AG09309 (cell line): ENCODE measurements around the gene SURF2.

Source experiments
- DNase-seq: peaks from one replicate; pipeline ENCODE4 v3.0.0-alpha.2; 2010; ENCODE audit warnings: low read depth
- H3K4me3 ChIP-seq: 2 replicates; pipeline ENCODE4 v1.5.1; 2011; ENCODE audit warnings: mild to moderate bottlenecking, low read depth, low read length, moderate library complexity; ENCODE audit not compliant: control insufficient read depth
- TF ChIP-seq, protein P1 (sequence below): IDR thresholded peaks from 2 replicates; pipeline ENCODE4 v1.5.1; 2011; ENCODE audit warnings: mild to moderate bottlenecking, low read depth, low read length, inconsistent platforms; ENCODE audit not compliant: insufficient read depth, control insufficient read depth; ENCODE audit errors: missing control alignments

Gene SURF2

DNA sequence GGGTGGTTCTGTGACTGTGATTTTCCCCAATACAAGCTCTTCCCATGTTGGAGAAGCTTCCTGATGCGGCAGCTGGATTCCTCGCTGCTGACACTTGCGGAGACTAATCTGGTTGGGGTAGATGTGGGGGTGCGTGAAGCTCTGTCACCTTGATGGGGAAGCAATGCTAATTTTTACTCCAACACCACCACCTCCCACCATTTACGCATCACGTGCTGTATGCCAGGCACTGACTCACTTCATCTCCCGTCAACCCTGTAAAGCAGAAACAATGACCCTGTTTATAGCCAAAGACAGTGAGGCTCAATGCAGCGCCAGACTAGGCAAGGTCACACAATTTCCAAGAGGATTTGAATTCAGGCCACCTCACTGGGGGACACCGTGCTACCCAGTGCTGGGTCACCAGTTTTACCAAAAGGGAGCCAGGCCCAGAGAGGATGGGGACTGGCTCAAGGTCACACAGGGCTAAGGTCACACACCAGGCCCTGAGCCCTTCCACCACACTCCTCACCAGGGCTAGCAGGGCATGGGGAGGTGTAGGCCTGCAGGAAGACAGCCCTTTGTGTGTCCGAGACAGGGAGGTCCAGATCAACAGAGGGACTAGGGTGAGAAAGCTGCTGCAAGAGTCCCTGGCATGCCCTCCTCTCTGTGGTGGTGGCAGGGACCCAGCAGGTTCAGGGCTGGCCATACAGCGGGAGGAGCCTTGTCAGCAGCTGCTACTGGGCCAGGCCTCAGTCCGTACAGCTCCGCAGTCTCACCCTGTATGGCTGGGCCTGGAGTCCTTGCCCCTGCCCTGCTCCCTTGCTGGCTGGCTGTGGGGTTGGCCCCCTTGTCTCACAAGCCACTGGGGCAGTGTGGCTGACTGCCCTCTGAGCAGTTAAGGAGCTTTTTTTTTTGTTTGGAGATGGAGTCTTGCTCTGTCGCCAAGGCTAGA is 23.1 kb downstream of the SURF2 start:
- no peak overlapping the region for H3K4me3 ChIP-seq
- DNase-seq, result no peak
- TF ChIP-seq, protein P1, sequence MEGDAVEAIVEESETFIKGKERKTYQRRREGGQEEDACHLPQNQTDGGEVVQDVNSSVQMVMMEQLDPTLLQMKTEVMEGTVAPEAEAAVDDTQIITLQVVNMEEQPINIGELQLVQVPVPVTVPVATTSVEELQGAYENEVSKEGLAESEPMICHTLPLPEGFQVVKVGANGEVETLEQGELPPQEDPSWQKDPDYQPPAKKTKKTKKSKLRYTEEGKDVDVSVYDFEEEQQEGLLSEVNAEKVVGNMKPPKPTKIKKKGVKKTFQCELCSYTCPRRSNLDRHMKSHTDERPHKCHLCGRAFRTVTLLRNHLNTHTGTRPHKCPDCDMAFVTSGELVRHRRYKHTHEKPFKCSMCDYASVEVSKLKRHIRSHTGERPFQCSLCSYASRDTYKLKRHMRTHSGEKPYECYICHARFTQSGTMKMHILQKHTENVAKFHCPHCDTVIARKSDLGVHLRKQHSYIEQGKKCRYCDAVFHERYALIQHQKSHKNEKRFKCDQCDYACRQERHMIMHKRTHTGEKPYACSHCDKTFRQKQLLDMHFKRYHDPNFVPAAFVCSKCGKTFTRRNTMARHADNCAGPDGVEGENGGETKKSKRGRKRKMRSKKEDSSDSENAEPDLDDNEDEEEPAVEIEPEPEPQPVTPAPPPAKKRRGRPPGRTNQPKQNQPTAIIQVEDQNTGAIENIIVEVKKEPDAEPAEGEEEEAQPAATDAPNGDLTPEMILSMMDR, result no peak

DNA sequence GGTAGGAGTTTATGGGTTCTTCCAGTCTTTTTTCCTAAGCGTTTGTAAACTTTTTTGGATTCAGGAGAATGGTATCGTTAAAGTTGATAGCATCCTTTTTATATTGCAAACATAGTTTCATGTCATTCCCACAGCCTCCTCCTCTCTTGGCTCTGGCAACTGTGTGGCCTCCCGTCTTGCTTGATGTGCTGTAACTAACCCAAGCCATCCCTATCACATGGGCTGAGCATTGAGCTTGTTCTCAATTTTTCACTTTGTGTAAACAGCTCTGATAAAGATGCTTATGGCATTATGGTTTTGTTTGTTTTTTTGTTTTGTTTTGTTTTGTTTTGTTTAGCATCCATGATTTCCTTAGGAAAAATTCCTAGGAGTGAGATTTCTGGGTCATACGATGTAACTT is 24.4 kb downstream of the SURF2 start:
- DNase-seq, result no peak
- no peak overlapping the region for H3K4me3 ChIP-seq
- TF ChIP-seq, protein P1, result no peak

DNA sequence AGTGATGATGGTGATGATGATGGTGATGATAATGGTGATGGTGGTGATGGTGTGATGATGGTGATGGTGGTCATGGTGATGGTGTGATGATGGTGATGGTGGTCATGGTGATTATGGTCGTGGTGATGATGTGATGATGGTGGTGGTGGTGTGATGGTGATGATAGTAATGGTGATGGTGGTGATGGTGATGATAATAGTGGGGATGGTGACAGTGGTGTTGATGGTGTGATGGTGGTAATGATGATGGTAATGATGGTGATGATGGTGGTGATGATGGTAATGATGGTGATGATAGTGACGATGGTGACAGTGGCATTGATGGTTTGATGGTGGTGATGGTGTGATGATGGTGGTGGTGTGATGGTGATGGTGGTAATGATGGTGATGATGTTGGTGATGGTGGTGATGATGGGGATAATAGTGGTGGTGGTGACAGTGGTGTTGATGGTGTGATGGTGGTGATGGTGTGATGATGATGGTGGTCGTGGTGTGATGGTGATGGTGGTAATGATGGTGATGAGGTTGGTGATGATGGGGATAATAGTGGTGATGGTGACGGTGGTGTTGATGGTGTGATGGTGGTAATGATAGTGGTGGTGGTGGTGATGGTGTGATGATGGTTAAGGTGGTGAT is 26.3 kb downstream of the SURF2 start:
- TF ChIP-seq, protein P1, result no peak
- no peak for DNase-seq
- no peak overlapping the region for H3K4me3 ChIP-seq

DNA sequence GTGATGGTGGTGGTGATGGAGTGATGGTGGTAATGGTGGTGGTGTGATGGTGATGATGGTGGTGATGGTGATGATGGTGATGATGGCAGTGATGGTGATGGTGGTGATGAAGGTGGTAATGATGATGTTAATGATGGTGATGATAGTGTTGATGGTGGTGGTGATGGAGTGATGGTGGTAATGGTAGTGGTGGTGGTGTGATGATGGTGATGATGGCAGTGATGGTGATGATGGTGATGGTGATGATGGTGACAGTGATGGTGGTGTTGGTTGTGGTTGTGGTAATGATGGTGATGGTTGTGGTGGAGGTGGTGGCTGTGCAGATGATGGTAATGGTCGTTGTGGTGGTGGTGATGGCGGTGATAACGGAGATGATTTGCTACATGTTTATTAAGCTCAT is 27.1 kb downstream of the SURF2 start:
- no peak overlapping the region for H3K4me3 ChIP-seq
- TF ChIP-seq, protein P1, result no peak
- no peak for DNase-seq

DNA sequence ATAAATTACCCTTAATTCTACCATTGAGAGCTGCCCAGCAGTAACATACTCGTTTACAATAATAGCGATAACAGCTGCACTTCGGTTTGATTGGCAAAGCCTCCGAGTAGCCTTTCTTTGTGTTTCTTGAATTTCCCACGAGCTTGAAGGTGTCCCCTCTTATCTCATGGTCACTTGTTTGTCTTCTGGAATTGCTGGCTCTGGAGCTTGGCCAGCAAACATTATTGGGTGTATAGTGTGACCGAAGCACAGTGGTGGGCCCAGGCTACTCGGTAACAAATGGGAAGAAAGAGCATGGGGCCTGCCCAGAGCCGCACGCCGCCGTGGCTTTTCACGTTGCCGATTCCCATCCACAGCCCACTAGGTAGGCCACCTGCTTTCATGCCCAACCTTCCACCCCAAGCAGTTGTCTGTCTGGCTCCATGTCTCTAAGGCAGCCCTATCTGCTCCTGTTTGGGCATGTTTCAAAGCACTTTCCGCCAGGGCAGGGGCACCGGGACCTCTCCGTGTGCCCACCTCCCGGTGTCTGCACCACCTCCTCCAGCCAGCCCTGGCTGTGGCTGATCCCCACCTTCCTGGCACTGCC is 28.5 kb downstream of the SURF2 start:
- H3K4me3 ChIP-seq, result no peak overlapping the region
- TF ChIP-seq, protein P1, result no peak
- no peak for DNase-seq

DNA sequence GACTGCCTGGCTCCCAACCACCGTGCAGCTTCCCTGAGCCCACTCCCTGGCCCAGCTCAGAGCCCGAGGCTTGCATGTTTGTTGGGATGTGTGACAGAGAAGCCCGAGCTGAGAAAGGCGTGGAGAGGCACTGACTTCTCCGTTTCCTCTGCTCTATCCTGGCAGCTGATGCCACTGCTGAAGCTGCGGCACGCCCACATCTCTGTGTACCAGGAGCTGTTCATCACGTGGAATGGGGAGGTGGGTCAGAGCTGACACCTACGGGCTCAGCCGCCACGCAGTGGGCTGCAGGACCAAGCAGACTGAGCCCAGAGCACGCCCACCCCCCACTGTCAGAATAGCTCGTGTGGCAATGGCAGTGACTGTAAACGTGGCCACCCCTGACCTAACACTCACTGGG is 29.1 kb downstream of the SURF2 start:
- no peak overlapping the region for H3K4me3 ChIP-seq
- TF ChIP-seq, protein P1, result no peak
- no peak for DNase-seq
